K562 (cell line): ENCODE results near the gene TBXAS1. TPM values are rescaled to one million over a fixed set of nuclear protein-coding genes. Genes with fewer than 3 reads are reported as not detected.

Experiments used
- HDAC1 ChIP-seq, 2 experiments: fragments of 450-650 bp; IDR thresholded peaks; 2 replicates each; pipeline ENCODE4 v1.6.1; 2016 to 2017; ENCODE audit warnings: inconsistent platforms in 1 of 2, mild to moderate bottlenecking in 1 of 2, moderate library complexity in 1 of 2
- HNRNPK ChIP-seq: fragments of 200-400 bp; formaldehyde crosslinking; IDR thresholded peaks from one replicate; pipeline ENCODE4 v1.6.1; 2018; ENCODE audit warnings: mild to moderate bottlenecking, low read depth, low read length; ENCODE audit not compliant: poor library complexity, severe bottlenecking
- MXI1 ChIP-seq: IDR thresholded peaks from 2 replicates; pipeline ENCODE4 v1.6.1; 2011; ENCODE audit warnings: low read depth, mild to moderate bottlenecking, improper control_type of control experiment, low read length
- MYBL2 ChIP-seq, 2 experiments: fragments of 450-650 bp in 1 of 2; sonication (generic) in 1 of 2; formaldehyde crosslinking in 1 of 2; IDR thresholded peaks; 2 replicates each; pipeline versions ENCODE4 v1.6.1 to v1.8.1; 2017 to 2022; ENCODE audit warnings: borderline replicate concordance in 1 of 2, inconsistent platforms in 1 of 2, low read depth in 1 of 2, mild to moderate bottlenecking in 1 of 2, missing genetic modification reagents in 1 of 2, moderate library complexity in 1 of 2
- NCOR1 ChIP-seq: fragments of 450-650 bp; IDR thresholded peaks from 2 replicates; pipeline ENCODE4 v1.6.1; 2016; ENCODE audit warnings: mild to moderate bottlenecking, moderate library complexity
- NFXL1 ChIP-seq: fragments of 450-650 bp; formaldehyde crosslinking; IDR thresholded peaks from 2 replicates; pipeline ENCODE4 v1.4.0; 2021; ENCODE audit warnings: mild to moderate bottlenecking
- NR3C1 ChIP-seq: sonication (generic); formaldehyde crosslinking; IDR thresholded peaks from 2 replicates; pipeline ENCODE4 v1.8.1; 2022; ENCODE audit warnings: missing genetic modification reagents
- RBFOX2 ChIP-seq: fragments of 200-400 bp; formaldehyde crosslinking; IDR thresholded peaks from 2 replicates; pipeline ENCODE4 v1.6.1; 2017; ENCODE audit warnings: low read depth, mild to moderate bottlenecking, low read length, moderate library complexity
- TRIM28 ChIP-seq: fragments of 450-650 bp; IDR thresholded peaks from 2 replicates; pipeline ENCODE4 v1.6.1; 2017
- ZNF224 ChIP-seq: sonication (generic); formaldehyde crosslinking; IDR thresholded peaks from 2 replicates; pipeline ENCODE4 v1.8.0; 2022; ENCODE audit warnings: mild to moderate bottlenecking, missing genetic modification reagents
- ZNF354B ChIP-seq: fragments of 250-450 bp; sonication (Bioruptor Pico); IDR thresholded peaks from 2 replicates; pipeline ENCODE4 v1.4.0; 2020
- polyA plus RNA-seq, 8 experiments: library from polyadenylated mRNA; depleted of rRNA in 4 of 8; stranded (reverse) in 5 of 8; unstranded in 3 of 8; fragments of >200 nt; fragmentation: Nextera tagmentation in 2 of 8; fragmentation: Illumina TruSeq in 1 of 8; extraction: Ambion mirVana in 2 of 8; extraction: Trizol in 1 of 8; gene quantifications; 2 replicates each; pipeline versions ENCODE4 v1.2.1 to v1.2.3, GENCODE V29; 2011 to 2014; ENCODE audit warnings: inconsistent platforms in 1 of 8, missing spikeins in 1 of 8
- total RNA-seq, 7 experiments: library from RNA; depleted of rRNA in 6 of 7; stranded (reverse); fragments of >200 nt in 6 of 7; fragmentation: Illumina TruSeq in 2 of 7; extraction: Trizol in 2 of 7; gene quantifications; 2 replicates each; pipeline versions ENCODE4 v1.2.1 to v1.2.3, GENCODE V29; 2011 to 2021; ENCODE audit warnings: low replicate concordance in 1 of 7
- TF ChIP-seq, protein P1 (sequence below): fragments of 450-650 bp; IDR thresholded peaks from 2 replicates; pipeline ENCODE4 v1.6.1; 2016; ENCODE audit warnings: low read depth
- TF ChIP-seq, protein P2 (sequence below): fragments of 250-450 bp; sonication (Bioruptor Pico); IDR thresholded peaks from 2 replicates; pipeline ENCODE4 v1.5.0; 2021; ENCODE audit warnings: mild to moderate bottlenecking, moderate library complexity
- TF ChIP-seq, protein P3 (sequence below): fragments of 250-450 bp; sonication (Bioruptor Pico); IDR thresholded peaks from 2 replicates; pipeline ENCODE4 v1.8.0; 2021; ENCODE audit warnings: mild to moderate bottlenecking, moderate library complexity

Gene TBXAS1
- total and polyA plus RNA-seq, 9 of the 15 experiments (the other 6 are each of a cell fraction or from before 2014, with no cell fraction given), result 1.1 to 8.3 (median 1.9) TPM

DNA sequence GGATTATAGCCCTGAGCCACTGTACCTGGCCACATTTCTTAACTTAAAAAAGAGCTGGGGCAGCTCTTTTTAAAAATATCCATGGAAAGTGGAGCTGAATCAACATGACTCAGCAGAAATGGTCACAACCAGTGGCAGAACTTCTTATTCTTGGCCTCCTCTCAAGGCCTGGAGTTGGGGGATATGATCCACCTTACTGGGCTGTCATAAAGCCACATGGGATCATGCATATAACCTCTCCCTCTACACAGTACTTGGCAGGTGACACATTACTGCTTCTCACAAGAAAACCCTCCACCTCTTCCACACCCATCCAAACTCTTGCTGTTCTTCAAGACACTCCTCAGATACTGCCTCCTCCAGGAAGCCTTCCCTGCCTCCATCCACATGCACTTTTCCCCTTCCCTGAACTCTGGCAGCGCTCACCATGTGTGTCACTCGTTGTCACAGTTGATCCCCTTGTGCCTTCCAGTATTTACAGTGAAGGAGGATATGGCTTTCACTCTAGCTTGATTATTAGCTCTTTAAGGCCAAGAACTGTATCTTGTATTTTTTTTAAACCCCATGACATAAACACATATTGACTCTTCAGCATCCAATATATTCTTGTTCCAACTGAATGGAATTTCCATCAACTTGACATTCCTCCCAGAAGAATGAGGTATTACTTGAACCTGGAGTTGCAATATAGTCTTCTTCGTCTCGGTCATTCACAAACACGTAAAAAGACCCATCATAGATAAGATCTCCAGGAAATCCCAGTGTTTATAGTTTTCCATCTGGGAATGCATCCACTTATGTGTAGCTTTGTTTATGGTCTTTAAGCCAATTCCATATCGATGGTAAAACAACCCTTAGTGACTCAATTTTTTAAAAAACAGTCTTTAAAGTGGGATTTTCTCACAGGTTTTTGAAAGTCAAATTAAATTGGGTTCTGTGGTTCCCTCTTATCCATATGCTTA lies 85.5 kb downstream of the TBXAS1 start (continued):
- TF ChIP-seq, protein P1, sequence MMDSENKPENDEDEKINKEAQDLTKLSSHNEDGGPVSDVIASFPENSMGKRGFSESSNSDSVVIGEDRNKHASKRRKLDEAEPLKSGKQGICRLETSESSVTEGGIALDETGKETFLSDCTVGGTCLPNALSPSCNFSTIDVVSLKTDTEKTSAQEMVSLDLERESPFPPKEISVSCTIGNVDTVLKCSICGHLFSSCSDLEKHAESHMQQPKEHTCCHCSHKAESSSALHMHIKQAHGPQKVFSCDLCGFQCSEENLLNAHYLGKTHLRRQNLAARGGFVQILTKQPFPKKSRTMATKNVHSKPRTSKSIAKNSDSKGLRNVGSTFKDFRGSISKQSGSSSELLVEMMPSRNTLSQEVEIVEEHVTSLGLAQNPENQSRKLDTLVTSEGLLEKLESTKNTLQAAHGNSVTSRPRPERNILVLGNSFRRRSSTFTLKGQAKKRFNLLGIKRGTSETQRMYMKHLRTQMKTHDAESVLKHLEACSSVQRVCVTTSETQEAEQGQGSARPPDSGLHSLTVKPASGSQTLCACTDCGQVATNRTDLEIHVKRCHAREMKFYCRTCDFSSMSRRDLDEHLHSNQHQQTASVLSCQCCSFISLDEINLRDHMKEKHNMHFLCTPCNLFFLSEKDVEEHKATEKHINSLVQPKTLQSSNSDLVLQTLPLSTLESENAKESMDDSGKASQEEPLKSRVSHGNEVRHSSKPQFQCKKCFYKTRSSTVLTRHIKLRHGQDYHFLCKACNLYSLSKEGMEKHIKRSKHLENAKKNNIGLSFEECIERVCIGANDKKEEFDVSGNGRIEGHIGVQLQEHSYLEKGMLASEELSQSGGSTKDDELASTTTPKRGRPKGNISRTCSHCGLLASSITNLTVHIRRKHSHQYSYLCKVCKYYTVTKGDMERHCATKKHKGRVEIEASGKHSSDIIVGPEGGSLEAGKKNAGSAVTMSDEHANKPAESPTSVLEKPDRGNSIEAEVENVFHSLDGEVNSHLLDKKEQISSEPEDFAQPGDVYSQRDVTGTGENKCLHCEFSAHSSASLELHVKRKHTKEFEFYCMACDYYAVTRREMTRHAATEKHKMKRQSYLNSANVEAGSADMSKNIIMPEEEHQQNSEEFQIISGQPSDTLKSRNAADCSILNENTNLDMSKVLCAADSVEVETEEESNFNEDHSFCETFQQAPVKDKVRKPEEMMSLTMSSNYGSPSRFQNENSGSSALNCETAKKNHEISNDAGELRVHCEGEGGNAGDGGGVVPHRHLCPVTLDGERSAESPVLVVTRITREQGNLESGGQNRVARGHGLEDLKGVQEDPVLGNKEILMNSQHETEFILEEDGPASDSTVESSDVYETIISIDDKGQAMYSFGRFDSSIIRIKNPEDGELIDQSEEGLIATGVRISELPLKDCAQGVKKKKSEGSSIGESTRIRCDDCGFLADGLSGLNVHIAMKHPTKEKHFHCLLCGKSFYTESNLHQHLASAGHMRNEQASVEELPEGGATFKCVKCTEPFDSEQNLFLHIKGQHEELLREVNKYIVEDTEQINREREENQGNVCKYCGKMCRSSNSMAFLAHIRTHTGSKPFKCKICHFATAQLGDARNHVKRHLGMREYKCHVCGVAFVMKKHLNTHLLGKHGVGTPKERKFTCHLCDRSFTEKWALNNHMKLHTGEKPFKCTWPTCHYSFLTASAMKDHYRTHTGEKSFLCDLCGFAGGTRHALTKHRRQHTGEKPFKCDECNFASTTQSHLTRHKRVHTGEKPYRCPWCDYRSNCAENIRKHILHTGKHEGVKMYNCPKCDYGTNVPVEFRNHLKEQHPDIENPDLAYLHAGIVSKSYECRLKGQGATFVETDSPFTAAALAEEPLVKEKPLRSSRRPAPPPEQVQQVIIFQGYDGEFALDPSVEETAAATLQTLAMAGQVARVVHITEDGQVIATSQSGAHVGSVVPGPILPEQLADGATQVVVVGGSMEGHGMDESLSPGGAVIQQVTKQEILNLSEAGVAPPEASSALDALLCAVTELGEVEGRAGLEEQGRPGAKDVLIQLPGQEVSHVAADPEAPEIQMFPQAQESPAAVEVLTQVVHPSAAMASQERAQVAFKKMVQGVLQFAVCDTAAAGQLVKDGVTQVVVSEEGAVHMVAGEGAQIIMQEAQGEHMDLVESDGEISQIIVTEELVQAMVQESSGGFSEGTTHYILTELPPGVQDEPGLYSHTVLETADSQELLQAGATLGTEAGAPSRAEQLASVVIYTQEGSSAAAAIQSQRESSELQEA, result no peak
- TF ChIP-seq ZNF354B (CRISPR knock-in tag) (no peak), RBFOX2 (no peak), MYBL2 (IDR thresholded peaks at IDR 0.05; ENCODE audit: low read depth) (no peak), MYBL2 (CRISPR knock-in tag; IDR thresholded peaks at IDR 0.05; ENCODE audit: borderline replicate concordance) (no peak), NR3C1 (CRISPR knock-in tag) (no peak), HDAC1 (IDR thresholded peaks at IDR 0.05) (peak in 1 of 2 experiments; percentile 87; a peak in 2 of 4 replicates), HNRNPK (no peak), ZNF224 (CRISPR knock-in tag) (no peak), NCOR1 (no peak), TRIM28 (peak; percentile 19; the same call in 1 of the 2 replicates), MXI1 (no peak), NFXL1 (CRISPR knock-in tag) (no peak)
- TF ChIP-seq, protein P2, sequence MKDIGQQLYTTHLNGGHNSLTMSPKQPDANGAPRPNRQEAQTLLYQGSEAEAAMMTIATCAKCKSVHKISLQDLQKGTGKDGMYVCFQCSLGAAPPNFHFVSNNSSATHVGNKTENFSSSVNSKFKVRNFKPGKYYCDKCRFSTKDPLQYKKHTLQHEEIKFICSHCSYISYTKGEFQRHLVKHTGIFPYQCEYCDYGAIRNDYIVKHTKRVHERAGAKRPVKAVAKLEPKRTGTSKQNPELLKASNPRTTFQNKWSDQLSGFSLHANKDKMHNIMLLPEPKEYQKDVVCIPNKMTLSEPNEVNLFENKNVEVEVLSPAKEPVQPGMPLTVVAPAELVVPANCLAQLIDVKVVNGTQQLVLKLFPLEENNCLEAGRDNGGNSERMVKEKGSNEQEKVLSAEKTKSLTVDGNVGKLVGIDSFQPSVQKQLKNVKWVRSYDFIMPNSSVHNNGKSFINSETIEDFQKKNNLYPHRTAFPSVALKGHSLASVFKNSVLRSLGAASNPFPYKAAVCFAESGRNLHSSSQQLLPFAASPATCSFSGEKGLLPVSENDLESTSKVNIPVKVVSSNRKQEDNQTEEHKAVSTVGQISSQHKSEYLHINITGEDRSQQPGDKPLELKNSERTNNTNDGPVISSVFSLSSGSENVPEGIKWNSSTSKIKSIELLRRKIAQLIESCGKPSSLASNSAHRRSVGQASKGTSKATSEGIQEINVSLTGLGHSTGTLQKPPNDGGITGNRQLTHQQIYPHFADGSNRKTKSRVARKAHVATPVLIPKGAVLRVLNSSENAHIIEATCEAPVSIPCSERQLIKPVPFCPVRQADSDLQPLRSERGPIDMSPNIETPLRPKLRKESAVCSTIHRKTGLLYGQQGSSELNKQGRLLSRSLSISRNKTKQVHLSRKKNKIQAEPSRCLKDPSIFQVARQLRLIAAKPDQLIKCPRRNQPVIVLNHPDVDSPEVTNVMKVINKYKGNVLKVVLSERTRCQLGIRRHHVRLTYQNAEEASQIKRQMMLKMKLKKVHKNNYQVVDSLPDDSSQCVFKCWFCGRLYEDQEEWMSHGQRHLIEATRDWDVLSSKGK, result no peak
- TF ChIP-seq, protein P3, sequence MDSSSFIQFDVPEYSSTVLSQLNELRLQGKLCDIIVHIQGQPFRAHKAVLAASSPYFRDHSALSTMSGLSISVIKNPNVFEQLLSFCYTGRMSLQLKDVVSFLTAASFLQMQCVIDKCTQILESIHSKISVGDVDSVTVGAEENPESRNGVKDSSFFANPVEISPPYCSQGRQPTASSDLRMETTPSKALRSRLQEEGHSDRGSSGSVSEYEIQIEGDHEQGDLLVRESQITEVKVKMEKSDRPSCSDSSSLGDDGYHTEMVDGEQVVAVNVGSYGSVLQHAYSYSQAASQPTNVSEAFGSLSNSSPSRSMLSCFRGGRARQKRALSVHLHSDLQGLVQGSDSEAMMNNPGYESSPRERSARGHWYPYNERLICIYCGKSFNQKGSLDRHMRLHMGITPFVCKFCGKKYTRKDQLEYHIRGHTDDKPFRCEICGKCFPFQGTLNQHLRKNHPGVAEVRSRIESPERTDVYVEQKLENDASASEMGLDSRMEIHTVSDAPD (CRISPR knock-in tag), result no peak
